DMS79 (cell line): ENCODE data around the gene TM2D3.

Experiments used
- DNase-seq: peaks from one replicate; lab custom pipeline; 2025; lab: John Stamatoyannopoulos, UW

Gene TM2D3

GRCh38 chr15:101652098-101652785, at the start of gene TM2D3:
TSS of gene TM2D3 (minus strand) at chr15:101652381. CDS start at chr15:101652361, 20 bp downstream.
- DNase-seq, result peak; percentile 51

DNA sequence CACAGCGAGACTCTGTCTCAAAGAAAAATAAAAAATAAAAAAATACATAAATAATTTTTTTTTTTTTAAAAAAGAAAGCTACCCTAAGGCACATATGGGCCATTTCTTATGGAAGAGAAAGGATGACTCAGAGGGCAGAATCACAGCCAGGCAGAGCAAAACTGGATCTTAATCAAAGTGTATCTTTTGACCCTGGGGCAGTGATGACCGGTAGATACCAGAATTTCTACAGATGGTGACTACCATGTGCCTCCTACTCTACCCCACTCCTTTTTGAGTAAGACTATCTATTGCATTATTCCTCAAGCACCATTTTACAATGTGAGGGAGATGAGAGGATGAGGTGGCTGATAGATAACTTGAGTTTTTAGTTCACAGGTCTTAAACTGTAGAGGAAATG, 46.1 kb upstream of the TM2D3 start:
- no peak for DNase-seq

- DNase-seq, result no peak
These were observed 45.3 kb upstream of the TM2D3 start for GRCh38 chr15:101697488-101697887.

- DNase-seq, result no peak
These were observed 44.6 kb upstream of the TM2D3 start for GRCh38 chr15:101696829-101697228.

GRCh38 chr15:101694261-101694660, 42.1 kb upstream of the TM2D3 start:
- no peak for DNase-seq

DNA sequence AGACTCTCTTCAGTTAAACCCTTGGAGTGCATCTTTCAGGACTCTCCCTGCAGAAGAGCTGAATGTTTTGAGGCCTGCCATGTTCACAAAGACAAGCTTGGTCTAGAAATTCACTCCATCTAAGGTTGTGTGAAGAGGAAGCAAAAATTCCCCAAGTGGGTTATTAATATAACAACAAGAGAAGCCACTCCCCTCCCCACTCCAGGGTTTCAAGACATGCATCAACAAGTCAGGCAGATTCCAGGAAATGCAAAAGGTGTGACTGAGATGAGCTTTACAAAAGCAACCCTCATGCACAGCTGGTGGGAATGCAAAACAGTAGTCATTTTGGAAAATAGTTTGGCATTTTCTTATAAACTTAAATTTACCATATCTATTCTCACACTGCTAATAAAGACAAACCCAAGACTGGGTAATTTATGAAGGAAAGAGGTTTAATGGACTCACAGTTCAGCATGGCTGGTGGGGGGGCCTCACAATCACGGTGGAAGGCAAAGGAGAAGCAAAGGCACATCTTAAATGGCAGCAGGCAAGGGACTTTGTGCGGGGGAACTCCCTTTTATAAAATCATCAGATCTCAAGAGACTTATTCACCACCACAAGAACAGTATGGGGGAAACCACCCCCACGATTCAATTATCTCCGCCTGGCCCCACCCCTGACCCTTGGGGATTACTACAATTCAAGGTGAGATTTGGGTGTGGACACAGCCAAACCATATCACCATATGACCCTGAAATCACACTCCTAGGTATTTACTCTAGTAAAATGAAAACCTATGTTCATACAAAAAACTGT, 40.8 kb upstream of the TM2D3 start:
- DNase-seq, result no peak

GRCh38 chr15:101689901-101690300, 37.7 kb upstream of the TM2D3 start:
- no peak for DNase-seq

- DNase-seq, result no peak
These were observed 34.5 kb upstream of the TM2D3 start for GRCh38 chr15:101686718-101687117.

- DNase-seq, result no peak
These were observed 32.7 kb upstream of the TM2D3 start for GRCh38 chr15:101684877-101685276.

DNA sequence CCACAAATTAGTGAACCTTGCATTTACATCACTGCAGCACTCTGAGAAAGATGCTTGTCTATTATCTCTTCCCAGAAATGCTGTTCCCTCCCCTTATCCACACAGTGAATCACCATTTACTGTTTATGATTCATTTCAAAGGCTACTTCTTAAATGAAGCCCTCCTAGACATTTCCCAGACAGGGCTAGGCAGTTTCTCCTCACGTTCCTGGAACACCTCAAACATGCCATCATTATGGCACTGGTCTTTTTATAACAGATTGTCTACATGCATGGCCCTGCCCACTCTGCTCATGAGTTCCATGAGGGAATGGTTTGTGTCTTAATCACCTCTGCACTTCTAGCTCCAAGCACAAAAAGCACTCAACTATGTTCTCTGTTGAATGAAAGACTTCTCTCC, 32.2 kb upstream of the TM2D3 start:
- no peak for DNase-seq

- no peak for DNase-seq
These were observed 27.6 kb upstream of the TM2D3 start for GRCh38 chr15:101679806-101680205.

DNA sequence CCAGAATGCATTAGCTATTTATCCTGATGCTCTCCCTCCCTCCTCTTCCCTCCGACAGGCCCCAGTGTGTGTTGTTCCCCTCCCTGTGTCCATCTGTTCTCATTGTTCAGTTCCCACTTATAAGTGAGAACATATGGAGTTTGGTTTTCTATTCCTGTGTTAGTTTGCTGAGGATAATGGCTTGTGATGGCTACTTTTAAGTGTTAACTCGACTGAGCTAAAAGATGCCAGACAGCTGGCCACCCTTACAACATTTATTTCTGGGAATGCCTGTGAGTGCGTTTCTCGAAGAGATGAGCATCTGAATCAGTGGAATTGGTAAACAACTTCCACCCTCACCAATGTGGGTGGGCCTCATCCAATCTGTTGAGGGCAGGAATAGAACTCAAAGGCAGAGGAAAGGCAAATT, 24.7 kb upstream of the TM2D3 start:
- no peak for DNase-seq

DNA sequence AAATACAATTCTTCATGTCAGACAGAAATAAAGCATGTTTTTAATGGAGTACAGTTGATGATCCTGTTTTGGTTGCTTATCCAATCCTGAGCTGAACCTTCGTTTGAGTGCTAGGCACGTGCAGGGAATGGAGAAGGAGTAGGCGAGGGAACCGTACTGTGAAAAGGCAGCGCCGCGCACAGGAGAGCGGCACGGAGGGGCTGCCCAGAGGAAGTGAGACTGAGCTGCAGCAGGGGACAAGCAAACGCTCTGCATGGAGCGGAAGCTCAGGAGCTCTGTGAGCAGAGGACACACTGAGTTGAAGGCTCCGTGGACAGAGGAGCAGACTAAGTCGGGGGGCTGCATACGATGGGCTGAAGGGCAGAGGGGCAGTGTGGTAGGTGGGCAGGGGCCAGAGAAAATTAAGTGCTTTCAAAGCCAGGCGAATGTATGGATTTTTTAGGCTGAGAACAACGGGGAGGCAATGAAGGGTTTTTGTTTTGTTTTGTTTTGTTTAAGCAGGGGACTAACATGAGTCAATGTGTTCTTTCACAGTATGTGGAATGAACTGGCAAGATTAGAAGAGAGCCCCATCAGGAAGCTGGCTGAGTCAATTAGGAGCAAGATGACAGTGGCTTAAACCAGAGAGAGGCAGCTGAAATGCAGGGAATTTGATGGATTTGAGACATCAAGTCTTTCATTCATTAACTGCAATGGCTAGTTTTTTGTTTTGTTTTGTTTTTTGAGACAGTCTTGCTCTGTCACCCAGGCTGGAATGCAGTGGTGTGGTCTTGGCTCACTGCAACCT, 23.8 kb upstream of the TM2D3 start:
- no peak for DNase-seq

DNA sequence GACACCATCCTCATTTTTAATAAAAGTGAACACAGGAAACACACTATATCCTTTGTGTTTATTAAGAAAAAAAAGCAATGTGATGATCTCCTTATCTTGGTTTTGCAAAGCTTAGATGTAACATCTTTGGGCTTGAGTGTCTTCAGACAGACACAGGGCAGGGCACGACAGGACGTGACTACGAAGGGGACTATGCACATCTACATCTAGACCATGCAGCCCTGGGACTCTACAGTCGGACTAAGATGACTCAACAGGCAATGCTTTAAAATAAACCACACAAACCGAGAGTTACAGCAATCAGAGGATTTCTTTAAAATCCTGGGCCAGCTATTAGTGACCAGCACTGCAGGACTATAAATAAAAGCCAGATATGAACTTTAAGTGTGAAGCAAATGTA, 22.8 kb upstream of the TM2D3 start:
- no peak for DNase-seq

- DNase-seq, result no peak
These were observed 20.1 kb upstream of the TM2D3 start for GRCh38 chr15:101672298-101672697.

DNA sequence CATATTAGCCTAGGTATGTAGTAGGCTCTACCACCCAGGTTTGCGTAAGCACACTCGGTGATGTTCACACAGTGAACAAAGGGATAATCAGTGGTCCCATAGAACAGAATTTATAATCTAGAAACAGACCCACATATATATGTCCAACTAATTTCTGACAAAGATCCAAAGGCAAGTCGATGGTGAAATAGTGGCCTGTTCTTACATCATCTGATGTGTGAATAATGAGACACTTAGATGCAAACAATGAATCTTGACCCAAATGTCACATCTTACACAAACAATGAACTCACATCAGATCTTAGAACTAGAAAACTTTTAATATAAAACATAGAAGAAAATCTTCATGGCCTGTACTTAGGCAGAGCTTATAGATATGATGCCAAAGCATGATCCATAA, 17.6 kb upstream of the TM2D3 start:
- DNase-seq, result no peak

GRCh38 chr15:101667881-101668280, 15.7 kb upstream of the TM2D3 start:
- no peak for DNase-seq

DNA sequence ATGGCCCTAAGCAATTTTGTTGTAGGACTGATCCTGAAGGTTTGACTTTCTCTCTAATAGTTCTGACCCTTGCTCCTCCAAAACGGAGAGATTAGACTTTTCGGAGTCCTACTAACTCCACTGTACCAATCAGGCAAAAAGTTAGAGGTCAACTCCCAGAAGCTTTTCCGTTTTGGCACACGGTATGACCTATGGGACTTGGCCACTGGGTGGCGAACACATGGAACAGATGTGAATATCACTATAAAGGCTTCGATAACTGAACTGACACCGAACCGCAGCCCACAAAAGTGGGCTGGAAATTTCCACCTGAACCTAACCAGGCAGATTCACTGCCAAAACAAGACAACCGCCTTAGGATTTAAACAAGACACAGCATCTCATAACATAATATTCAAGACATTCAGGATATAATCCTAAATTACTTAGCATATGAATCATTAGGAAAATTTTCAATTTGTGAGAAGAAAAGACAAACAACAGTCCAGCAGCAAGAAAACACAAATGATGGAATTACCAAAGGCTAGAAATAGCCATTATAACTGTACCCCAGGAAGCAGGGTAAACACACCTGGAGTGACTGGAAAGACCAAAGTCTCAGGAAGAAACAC, 12.2 kb upstream of the TM2D3 start:
- DNase-seq, result no peak

- DNase-seq, result no peak
These were observed 10.0 kb upstream of the TM2D3 start for GRCh38 chr15:101662203-101662602.

DNA sequence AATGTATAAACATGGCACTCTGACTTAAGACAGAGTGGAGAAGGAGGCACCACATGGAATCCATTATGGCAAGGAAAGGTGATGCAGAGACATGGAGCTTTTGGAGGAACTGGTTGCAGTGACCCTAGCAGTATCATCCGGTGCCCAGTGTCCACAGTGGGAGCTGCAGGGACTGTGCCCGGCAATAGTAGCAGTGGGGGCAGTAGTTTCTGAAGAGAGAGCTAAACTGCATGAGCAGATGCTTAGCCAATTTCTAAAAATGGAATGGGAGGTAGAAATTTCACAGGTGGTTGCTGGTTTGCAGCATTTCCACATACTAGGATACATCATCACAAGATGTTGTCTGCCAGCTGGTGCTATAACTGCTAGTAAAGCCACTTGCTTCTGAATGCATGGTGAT, 7.8 kb upstream of the TM2D3 start:
- DNase-seq, result no peak

DNA sequence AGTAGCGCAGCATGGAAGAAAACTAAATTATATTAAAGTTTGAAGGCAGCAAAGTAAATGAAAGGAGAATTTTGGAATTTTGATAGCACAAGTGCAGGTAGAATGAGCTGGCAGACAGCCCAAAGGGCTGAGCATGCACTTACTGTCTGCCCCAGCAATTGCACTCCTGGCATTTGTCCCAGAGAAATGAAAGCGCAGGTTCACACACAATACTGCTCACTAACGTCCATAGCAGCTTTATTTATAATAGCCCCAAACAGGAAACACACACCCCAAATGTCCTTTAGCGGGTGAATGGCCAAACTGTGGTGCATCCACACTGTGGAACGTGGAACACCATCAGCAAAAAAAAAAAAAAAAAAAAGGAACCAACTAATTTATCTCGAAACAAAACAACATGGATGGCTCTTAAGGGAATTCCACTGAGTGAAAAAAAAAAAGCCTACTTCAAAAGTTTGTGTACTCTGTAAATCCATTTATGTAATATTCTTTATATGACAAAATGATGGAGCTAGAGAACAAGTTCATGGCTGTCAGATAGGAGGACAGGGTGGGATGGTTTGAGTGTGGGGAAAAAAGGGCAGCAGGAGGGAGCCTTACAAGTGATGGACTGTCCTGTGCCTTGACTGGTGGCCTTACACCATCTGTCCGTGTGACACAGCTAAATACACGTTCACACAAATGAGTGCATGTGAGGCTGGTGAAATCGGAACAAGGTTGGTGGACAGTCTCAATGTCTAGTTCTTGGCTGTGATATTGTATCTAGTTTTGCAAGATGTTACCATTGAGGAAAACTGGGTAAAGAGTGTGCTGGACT, 6.0 kb upstream of the TM2D3 start:
- DNase-seq, result peak; percentile 20

- no peak for DNase-seq
These were observed 5.0 kb upstream of the TM2D3 start for GRCh38 chr15:101657171-101657570.
